ENCODE results near the gene PRODH2.

PRODH2 gene

DNA sequence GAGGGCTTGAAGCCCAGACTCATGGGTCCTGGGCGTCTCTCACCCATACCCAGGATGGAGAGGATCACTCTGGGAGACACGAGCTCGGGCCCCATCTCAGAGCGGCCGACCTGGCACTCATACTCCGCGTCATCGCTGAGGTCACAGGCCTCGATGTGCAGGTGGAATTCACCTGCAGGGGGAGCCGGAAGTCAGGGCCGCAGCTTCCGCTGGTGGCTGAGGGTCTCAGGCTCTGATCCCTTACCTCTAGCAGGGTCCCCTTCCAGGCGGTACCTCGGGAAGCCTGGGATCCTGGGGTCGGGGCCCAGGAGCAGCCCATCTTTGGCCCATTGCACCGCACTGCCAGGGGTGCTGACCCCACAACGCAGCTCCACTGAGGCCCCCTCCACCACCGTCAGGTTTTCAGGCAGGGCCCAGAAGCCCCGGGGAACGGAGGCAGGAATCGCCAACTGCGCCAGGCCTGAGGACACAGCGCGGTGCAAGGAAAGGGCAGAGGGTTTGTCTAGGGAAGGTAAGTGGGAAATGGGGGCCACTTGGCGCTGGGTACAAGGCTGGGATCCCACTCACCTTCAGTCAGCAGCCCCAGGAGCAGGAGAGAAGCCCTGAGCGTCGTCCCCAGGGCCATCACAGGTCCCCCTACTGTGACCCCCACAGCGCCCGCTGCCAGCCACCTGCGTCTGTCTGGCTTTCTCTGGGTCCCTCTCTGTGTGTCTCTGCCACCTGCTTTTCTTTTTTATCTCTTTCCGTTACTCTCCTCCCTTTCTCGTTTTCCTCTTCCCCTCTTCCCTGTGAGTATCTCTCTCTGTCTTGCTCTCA, 38.8 kb upstream of the PRODH2 start:
- peaks cover 0 to 6% of the 10 kb centered on the region in 2 donors for H3K4me1 ChIP-seq (ENCODE audit: control insufficient read depth in 1 of 2, insufficient read depth in 2 of 2, low read length in 2 of 2)
- H3K36me3 ChIP-seq (ENCODE audit: control insufficient read depth in 1 of 2, insufficient read depth in 2 of 2, low read length in 2 of 2) = no peaks in the 10 kb centered on the region
- peaks cover 22% of the 10 kb centered on the region for H3K27me3 ChIP-seq (ENCODE audit: low read depth, low read length)
- H3K27ac ChIP-seq (ENCODE audit: low read length) = no peak overlapping the region
- no peak overlapping the region for H3K4me3 ChIP-seq (ENCODE audit: low read depth in 1 of 2, low read length in 2 of 2)
- H3K9me3 ChIP-seq (ENCODE audit: control insufficient read depth in 1 of 2, low read length in 2 of 2) = no peaks in the 10 kb centered on the region

DNA sequence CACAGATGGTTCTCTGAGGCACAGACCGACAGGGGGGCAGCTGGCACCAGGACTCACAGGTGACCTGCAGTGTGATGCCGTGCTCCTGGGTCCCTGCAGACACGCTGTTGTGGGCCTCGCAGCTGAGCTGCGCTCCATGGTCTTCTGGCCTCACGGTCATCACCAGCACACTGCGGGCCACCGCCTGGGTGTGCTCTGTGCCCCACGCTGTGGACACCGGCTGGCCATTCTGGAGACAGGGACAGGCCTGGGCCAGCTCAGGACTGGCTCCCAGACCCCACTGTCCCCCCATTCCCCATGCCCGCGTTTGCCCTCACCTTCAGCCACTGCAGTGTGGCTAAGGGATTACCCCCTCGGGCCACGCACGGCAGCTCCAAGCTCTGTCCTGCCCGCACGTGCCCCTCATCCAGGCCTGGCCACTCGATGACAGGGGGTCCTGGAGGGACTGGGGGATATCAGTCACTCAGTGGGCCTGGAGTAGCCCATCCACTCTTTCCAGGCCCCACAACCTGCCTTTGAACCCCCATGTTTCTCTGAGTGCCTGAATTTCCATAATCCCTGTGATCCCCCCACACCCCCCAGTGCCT, 36.4 kb upstream of the PRODH2 start:
- Histone ChIP-seq H3K27ac (ENCODE audit: low read length) (no peak overlapping the region), H3K27me3 (ENCODE audit: low read depth, low read length) (peaks cover 21% of the 10 kb centered on the region), H3K36me3 (ENCODE audit: control insufficient read depth in 1 of 2, insufficient read depth in 2 of 2, low read length in 2 of 2) (no peaks in the 10 kb centered on the region), H3K4me1 (ENCODE audit: control insufficient read depth in 1 of 2, insufficient read depth in 2 of 2, low read length in 2 of 2) (peaks cover 0 to 12% of the 10 kb centered on the region in 2 donors), H3K9me3 (ENCODE audit: control insufficient read depth in 1 of 2, low read length in 2 of 2) (no peaks in the 10 kb centered on the region), H3K4me3 (ENCODE audit: low read depth in 1 of 2, low read length in 2 of 2) (no peak overlapping the region)

DNA sequence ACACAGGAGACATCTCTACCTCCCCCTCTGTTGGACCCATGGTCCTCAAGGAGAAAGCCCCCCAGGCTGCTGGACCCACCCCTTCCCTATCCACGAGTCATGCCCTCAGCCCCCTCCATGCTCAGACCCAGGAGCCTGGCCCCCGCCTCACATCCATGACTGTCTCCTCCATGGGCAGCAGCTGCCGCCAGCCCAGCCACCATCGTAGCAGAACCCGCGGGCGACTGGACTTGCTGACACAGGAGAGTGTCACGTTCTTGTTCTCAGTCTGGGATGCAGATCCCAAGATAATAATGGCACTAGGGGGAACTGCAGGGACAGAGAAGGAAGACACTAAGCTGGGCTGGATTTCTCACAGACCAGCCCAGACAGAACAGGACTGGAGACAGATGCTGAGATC, 35.8 kb upstream of the PRODH2 start:
- no peaks in the 10 kb centered on the region for H3K9me3 ChIP-seq (ENCODE audit: control insufficient read depth in 1 of 2, low read length in 2 of 2)
- peaks cover 0 to 12% of the 10 kb centered on the region in 2 donors for H3K4me1 ChIP-seq (ENCODE audit: control insufficient read depth in 1 of 2, insufficient read depth in 2 of 2, low read length in 2 of 2)
- H3K27ac ChIP-seq (ENCODE audit: low read length) = no peak overlapping the region
- no peak overlapping the region for H3K4me3 ChIP-seq (ENCODE audit: low read depth in 1 of 2, low read length in 2 of 2)
- no peaks in the 10 kb centered on the region for H3K36me3 ChIP-seq (ENCODE audit: control insufficient read depth in 1 of 2, insufficient read depth in 2 of 2, low read length in 2 of 2)
- H3K27me3 ChIP-seq (ENCODE audit: low read depth, low read length) = peaks cover 26% of the 10 kb centered on the region

DNA sequence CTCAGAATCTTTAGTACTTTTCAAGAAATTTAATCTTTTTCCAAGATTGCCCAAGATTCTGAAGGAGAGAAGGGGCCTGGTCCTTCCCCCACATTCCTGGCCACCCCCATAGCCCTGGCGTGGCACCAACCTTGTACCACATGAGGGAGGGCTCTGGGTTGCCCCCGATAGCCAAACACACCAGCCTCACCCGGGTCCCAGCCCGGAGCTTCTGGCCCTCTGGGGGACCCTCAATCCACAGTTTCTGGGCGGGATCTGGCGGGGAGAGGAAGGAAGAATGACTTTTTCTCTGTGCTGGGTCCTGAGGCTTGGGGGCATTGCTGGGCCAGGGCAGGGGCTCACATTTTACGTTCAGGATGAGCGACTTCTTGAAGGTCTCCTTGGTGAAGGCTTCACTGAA, 35.3 kb upstream of the PRODH2 start:
- H3K27ac ChIP-seq (ENCODE audit: low read length) = no peak overlapping the region
- no peaks in the 10 kb centered on the region for H3K9me3 ChIP-seq (ENCODE audit: control insufficient read depth in 1 of 2, low read length in 2 of 2)
- no peak overlapping the region for H3K4me3 ChIP-seq (ENCODE audit: low read depth in 1 of 2, low read length in 2 of 2)
- H3K27me3 ChIP-seq (ENCODE audit: low read depth, low read length) = peaks cover 32% of the 10 kb centered on the region
- peaks cover 0 to 12% of the 10 kb centered on the region in 2 donors for H3K4me1 ChIP-seq (ENCODE audit: control insufficient read depth in 1 of 2, insufficient read depth in 2 of 2, low read length in 2 of 2)
- no peaks in the 10 kb centered on the region for H3K36me3 ChIP-seq (ENCODE audit: control insufficient read depth in 1 of 2, insufficient read depth in 2 of 2, low read length in 2 of 2)

DNA sequence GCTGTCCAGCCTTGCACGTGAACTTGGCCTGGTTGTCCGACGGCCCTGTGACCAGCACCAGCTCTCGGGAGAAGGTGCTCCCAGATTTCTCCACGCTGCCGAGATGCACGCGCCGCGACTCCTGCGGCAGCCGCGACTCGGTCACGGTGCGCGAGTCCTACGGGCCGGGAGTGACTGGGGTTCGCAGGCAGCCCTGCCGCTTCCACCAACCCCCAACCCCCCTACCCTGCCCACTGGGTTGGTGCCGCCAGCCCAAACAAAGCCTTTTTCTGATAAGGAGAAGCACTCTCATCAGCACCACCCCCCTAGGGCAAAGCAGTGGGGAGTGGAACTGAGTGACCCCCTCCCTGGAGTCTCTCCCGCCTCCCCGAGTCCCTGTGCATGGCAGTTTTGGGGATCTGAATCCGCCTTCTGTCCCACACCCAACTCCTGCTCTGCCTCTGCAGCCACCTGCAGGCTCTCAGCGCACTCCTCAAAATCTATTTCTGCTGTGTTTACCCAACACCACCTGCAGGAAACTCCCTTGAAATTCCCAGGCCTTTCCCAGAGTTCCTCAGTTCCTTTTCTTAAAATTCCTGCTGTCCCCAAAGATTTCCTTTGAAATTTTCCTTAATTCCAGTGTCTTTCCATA, 33.5 kb upstream of the PRODH2 start:
- H3K4me3 ChIP-seq (ENCODE audit: low read depth in 1 of 2, low read length in 2 of 2) = no peak overlapping the region
- peaks cover 0 to 12% of the 10 kb centered on the region in 2 donors for H3K4me1 ChIP-seq (ENCODE audit: control insufficient read depth in 1 of 2, insufficient read depth in 2 of 2, low read length in 2 of 2)
- H3K27me3 ChIP-seq (ENCODE audit: low read depth, low read length) = peaks cover 34% of the 10 kb centered on the region
- no peak overlapping the region for H3K27ac ChIP-seq (ENCODE audit: low read length)
- H3K9me3 ChIP-seq (ENCODE audit: control insufficient read depth in 1 of 2, low read length in 2 of 2) = no peaks in the 10 kb centered on the region
- H3K36me3 ChIP-seq (ENCODE audit: control insufficient read depth in 1 of 2, insufficient read depth in 2 of 2, low read length in 2 of 2) = no peaks in the 10 kb centered on the region

DNA sequence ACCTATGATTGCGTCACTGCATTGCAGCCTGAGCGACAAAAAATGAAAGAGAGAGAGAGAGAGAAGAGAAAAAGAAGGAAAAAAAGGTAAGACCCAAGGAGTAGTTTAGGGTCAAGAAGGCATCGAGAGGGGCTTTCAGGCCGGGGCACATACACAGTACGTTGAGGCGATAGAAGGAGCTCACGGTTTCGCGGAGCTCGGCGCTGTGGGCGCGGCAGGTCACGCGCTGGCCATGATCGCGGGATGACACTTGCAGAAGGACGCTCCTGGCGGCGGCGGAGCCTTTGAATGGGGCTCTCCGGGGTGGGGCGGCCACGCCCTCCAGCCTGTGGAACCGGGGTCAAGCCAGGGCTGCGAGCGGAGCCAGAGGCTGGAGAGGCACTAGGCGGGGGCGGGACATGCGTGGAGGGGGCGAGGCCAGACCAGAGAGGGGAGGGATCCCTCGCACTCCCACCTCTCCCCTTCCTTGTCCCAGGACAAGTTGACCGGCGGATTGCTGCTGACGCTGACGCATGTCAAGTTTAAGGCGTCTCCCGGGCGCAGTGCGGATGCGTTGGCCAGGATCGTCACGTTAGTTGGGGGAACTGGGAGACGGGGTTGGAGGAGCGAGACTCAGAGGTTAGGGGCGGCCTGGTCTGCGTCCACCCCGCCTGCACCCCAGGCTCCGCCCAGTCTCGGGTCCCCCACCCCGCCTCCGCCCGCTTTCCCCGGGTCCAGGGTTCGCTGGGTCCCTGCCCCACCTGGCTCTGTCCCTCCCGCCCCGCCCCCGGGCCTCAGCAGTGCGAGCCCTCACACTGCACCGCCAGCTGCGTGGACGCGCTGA, 32.8 kb upstream of the PRODH2 start:
- Histone ChIP-seq H3K27ac (ENCODE audit: low read length) (no peak overlapping the region), H3K9me3 (ENCODE audit: control insufficient read depth in 1 of 2, low read length in 2 of 2) (no peaks in the 10 kb centered on the region), H3K36me3 (ENCODE audit: control insufficient read depth in 1 of 2, insufficient read depth in 2 of 2, low read length in 2 of 2) (no peaks in the 10 kb centered on the region), H3K4me1 (ENCODE audit: control insufficient read depth in 1 of 2, insufficient read depth in 2 of 2, low read length in 2 of 2) (peaks cover 0 to 12% of the 10 kb centered on the region in 2 donors), H3K27me3 (ENCODE audit: low read depth, low read length) (peaks cover 30% of the 10 kb centered on the region), H3K4me3 (ENCODE audit: low read depth in 1 of 2, low read length in 2 of 2) (peak overlapping the region in 1 of 2 donors; percentile 41)

DNA sequence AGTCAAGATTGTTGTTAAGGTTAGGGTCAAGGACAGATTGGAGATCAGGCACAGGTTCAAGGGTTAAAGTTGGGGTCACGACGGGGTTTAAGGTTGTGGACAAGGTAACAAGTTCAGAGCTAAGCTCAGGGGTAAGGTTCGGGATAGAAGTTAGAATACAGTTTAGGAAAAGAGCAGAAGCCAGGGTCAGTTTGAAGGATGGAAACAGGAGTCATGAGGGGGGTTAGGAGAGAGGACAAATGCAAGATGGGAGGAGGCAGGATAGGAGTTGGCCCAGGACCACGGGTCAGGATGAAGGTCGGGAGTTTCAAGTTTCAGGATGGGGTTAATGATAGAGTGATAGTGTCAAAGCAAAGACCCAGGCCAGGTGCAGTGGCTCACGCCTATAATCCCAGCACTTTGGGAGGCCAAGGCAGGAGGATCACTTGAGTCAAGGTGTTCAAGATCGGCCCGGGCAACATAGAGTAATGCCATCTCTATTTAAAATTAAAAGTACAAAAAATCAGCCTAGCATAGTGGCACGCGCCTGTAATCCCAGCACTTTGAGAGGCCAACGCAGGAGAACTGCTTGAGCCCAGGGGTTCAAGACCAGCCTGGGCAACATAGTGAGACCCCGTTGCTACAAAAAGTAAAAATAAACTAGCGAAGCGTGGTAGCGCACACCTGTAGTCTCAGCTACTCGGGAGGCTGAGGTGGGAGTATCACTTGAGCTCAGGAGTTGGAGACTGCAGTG, 32.0 kb upstream of the PRODH2 start:
- Histone ChIP-seq H3K4me3 (ENCODE audit: low read depth in 1 of 2, low read length in 2 of 2) (peak overlapping the region in 1 of 2 donors; percentile 41), H3K9me3 (ENCODE audit: control insufficient read depth in 1 of 2, low read length in 2 of 2) (no peaks in the 10 kb centered on the region), H3K27me3 (ENCODE audit: low read depth, low read length) (peaks cover 26% of the 10 kb centered on the region), H3K4me1 (ENCODE audit: control insufficient read depth in 1 of 2, insufficient read depth in 2 of 2, low read length in 2 of 2) (peaks cover 0 to 12% of the 10 kb centered on the region in 2 donors), H3K27ac (ENCODE audit: low read length) (no peak overlapping the region), H3K36me3 (ENCODE audit: control insufficient read depth in 1 of 2, insufficient read depth in 2 of 2, low read length in 2 of 2) (no peaks in the 10 kb centered on the region)

DNA sequence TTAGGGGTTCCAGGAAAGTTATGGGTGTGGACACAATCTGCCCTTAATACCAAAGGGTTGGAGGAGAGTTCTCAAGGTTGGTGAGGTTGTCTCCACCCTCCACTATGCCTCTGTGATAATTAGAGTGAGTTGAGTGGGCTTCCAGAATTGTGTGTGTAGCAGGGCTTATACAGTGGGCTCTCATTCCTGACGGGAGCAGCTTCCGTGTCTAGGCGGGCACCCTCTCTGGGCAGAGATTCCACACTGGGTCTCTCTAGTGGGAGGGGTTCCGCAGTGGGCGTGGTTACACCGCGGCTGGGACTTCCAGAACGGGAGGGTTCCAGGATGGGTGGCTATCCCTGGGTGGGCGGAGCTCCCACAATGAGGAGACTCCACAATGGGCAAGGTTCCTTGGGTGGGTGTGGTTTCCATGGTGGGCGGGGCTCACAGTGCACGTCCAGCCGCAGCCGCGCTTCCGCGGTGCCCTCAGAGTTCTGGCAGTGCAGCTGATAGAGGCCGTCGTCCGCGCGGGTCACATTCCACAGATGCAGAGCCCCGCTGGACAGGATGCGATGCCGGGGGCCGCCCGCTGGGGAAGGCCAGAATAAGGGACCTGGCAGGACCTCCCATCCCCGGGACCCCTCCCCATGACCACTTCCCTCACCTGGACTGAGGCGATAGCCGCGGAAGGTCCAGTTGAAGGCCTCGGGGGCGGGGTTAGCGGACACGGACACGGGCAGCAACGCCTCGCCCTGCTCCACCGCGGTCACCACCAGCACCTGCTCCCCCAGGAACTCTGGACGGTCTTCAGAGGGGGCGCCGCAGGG, 31.2 kb upstream of the PRODH2 start:
- peaks cover 26% of the 10 kb centered on the region for H3K27me3 ChIP-seq (ENCODE audit: low read depth, low read length)

DNA sequence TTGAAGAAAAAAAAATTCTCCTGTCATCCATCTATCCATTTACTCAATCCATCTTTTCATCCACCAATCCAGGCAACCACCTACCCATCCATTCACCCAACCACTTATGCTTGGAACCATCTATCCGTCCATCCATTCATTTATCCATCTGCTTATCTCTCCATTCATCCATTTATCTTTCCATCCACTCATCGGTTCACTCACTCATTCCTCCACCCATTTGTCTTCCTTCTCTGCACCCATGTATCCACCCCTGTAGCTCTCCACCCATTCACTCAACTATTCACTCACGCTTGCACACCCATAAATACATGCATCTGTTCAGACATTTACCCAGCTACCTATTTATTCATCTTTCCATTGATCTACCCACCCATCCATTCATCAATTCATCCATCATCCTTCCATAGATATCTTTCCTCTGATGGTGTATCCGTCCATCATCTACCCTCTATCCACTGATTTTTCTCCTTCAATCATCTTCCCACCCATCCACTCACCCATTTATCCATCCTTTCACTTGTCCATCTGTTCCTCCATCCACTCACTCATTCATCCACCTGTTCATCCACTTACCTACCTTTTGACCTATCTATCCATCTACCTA, 30.1 kb upstream of the PRODH2 start:
- Histone ChIP-seq H3K36me3 (ENCODE audit: control insufficient read depth in 1 of 2, insufficient read depth in 2 of 2, low read length in 2 of 2) (no peaks in the 10 kb centered on the region), H3K27ac (ENCODE audit: low read length) (no peak overlapping the region), H3K9me3 (ENCODE audit: control insufficient read depth in 1 of 2, low read length in 2 of 2) (peaks cover 6 to 10% of the 10 kb centered on the region in 2 donors), H3K4me1 (ENCODE audit: control insufficient read depth in 1 of 2, insufficient read depth in 2 of 2, low read length in 2 of 2) (peaks cover 0 to 12% of the 10 kb centered on the region in 2 donors), H3K27me3 (ENCODE audit: low read depth, low read length) (peaks cover 26% of the 10 kb centered on the region), H3K4me3 (ENCODE audit: low read depth in 1 of 2, low read length in 2 of 2) (no peak overlapping the region)

More for the DNA sequence above, 31.2 kb upstream of the PRODH2 start:
- Histone ChIP-seq H3K9me3 (ENCODE audit: control insufficient read depth in 1 of 2, low read length in 2 of 2) (peaks cover 6 to 8% of the 10 kb centered on the region in 2 donors), H3K4me1 (ENCODE audit: control insufficient read depth in 1 of 2, insufficient read depth in 2 of 2, low read length in 2 of 2) (peaks cover 0 to 12% of the 10 kb centered on the region in 2 donors), H3K27ac (ENCODE audit: low read length) (no peak overlapping the region), H3K4me3 (ENCODE audit: low read depth in 1 of 2, low read length in 2 of 2) (no peak overlapping the region), H3K36me3 (ENCODE audit: control insufficient read depth in 1 of 2, insufficient read depth in 2 of 2, low read length in 2 of 2) (no peaks in the 10 kb centered on the region)

Measured in muscle layer of duodenum (tissue), 2 donors.